Activated naive CD8-positive, alpha-beta T cell treated with anti-CD3 and anti-CD28 coated beads, Interleukin-2, amount 10 ng/mL, durations not matched to agents 7 days and 5 days (primary cell): ENCODE data around the gene NELL2. TPM values are rescaled to one million over a fixed set of nuclear protein-coding genes. Genes with fewer than 3 reads are reported as not detected.

Experiments used
- ATAC-seq: fragments of 150-1000 bp; cut with Tn5 transposase; one replicate; pipeline ENCODE4 v1.10.0; 2021; ENCODE audit warnings: low read depth, moderate library complexity
- POLR2A ChIA-PET: fragments of 350-600 bp; sonication (Branson Sonifier 250); formaldehyde crosslinking; loops from one replicate; lab custom pipeline; 2021; ENCODE audit warnings: antibody characterized with exemption; lab: Charles Lee
- DNase-seq: peaks from one replicate; pipeline ENCODE4 v3.0.0; 2021
- H3K27ac Mint-ChIP-seq: one replicate; pipeline ENCODE4 v1.8.0; 2022; ENCODE audit warnings: mild to moderate bottlenecking, mixed read lengths
- H3K27me3 Mint-ChIP-seq: one replicate; pipeline ENCODE4 v1.8.0; 2022; ENCODE audit warnings: mild to moderate bottlenecking, moderate library complexity, mixed read lengths
- H3K36me3 Mint-ChIP-seq: one replicate; pipeline ENCODE4 v1.8.0; 2021; ENCODE audit warnings: mild to moderate bottlenecking, mixed read lengths
- H3K4me1 Mint-ChIP-seq: one replicate; pipeline ENCODE4 v1.8.0; 2021; ENCODE audit warnings: mixed read lengths
- H3K4me3 Mint-ChIP-seq: one replicate; pipeline ENCODE4 v1.8.0; 2022; ENCODE audit warnings: mild to moderate bottlenecking, moderate library complexity, mixed read lengths
- H3K9me3 Mint-ChIP-seq: one replicate; pipeline ENCODE4 v1.8.0; 2021; ENCODE audit warnings: mixed read lengths
- total RNA-seq, 2 experiments: library from RNA; stranded (reverse); gene quantifications; one replicate each; pipeline ENCODE4 v1.2.3, GENCODE V29; 2021

Gene NELL2
- total RNA-seq, 2 experiments from 2014 or later = 147 to 161 TPM

DNA sequence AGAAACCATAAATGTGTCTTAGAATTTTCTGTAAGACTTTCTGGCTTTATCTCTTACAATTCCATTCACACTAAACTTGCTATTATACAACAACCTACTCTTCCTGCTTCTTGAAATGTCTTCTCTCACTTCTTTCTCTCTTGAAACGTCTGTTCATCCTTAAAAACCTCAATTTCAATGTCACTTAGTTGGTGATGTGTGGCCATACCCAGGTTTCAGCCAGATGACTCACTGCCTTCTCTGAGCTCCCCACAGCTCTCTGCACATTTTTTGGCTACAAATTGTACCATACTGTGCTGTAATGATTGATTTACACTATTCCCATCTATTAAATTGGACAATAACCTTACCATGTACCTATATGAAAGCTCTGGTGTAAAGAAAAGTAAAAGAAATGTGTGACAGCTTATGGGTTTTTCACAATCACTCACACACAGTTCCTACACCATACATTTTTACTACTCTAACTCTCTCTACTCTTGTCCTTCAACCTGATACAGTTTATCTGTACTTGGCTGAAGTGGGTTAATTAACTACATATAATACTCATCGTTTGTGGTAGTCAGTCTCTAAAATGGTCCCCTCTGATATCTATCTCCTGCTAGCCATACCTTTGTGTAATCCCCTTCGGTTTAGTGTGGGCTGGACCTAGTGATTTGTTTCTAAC lies 222.1 kb downstream of the NELL2 start:
- POLR2A ChIA-PET = no interaction called here
- Mint-ChIP-seq H3K27me3 (no peaks in the 10 kb centered on the region), H3K4me1 (peaks cover 14% of the 10 kb centered on the region), H3K4me3 (no peak overlapping the region), H3K36me3 (peaks cover 14% of the 10 kb centered on the region), H3K9me3 (peaks cover under 1% of the 10 kb centered on the region), H3K27ac (no peak overlapping the region)
- no peak for ATAC-seq
- no peak for DNase-seq

DNA sequence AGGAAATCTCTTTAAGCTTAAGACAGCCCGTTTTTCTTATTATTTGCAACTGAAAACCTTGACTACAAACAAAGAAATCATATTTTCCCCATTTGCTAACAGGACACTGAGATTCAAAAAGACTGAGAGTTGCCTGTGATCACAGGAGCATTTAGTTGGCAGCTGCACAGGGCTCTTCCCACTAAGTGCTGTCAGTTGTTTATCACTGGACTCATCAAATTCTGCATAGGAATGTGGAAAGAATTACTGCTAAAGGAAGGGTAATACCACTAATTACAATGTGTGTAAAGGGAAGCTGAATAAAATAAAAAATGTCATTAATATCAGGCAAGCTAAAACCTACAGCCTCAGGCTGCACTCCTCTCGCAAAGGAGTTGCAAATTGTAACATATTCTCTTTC lies 226.4 kb downstream of the NELL2 start:
- H3K4me3 Mint-ChIP-seq = no peak overlapping the region
- H3K36me3 Mint-ChIP-seq = peaks cover 11% of the 10 kb centered on the region
- no peak for ATAC-seq
- no peaks in the 10 kb centered on the region for H3K27me3 Mint-ChIP-seq
- no peak overlapping the region for H3K27ac Mint-ChIP-seq
- POLR2A ChIA-PET = no interaction called here
- H3K9me3 Mint-ChIP-seq = no peaks in the 10 kb centered on the region
- DNase-seq = no peak
- peaks cover 16% of the 10 kb centered on the region for H3K4me1 Mint-ChIP-seq

DNA sequence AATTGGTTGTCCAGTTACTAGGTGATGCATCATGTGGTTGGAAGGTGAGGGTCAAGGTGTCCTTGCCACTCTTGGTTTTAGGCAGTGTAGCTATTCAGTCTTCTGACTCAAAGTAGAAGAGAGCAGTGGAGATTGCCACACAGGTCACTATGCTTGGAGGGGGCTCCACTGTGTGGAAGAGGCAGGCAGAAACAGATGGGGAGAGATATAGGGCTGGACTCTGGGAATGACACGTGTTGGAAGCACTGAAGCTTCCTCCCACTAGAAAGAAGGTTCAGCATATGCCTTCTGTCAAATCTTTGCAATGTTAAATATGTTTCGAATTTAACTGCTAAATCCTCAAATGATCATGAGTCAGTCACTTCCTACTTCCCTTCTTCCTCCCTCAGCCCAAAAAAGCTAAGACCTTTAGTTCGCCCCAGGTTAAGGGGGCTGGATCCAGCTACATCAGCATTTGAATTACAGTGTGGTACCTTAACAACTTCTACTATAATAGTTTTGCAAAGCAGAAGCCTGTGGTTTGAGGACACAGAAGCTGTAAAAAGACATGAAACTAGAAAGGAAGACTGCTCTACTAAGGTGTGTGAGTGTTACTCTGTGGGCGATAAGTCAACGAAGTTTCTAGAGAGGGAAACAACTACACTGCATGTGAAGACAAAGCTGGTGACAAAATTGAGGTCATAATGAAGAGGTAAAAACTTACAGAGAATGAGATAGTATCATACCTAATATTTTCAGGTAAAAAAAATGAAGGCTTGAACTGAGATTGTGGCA lies 228.0 kb downstream of the NELL2 start:
- Mint-ChIP-seq H3K9me3 (no peaks in the 10 kb centered on the region), H3K27ac (peak overlapping the region; percentile 39), H3K4me3 (no peak overlapping the region), H3K36me3 (peaks cover 14% of the 10 kb centered on the region), H3K4me1 (peaks cover 8% of the 10 kb centered on the region), H3K27me3 (no peaks in the 10 kb centered on the region)
- DNase-seq (no peak), ATAC-seq (no peak)
- POLR2A ChIA-PET = no interaction called here

DNA sequence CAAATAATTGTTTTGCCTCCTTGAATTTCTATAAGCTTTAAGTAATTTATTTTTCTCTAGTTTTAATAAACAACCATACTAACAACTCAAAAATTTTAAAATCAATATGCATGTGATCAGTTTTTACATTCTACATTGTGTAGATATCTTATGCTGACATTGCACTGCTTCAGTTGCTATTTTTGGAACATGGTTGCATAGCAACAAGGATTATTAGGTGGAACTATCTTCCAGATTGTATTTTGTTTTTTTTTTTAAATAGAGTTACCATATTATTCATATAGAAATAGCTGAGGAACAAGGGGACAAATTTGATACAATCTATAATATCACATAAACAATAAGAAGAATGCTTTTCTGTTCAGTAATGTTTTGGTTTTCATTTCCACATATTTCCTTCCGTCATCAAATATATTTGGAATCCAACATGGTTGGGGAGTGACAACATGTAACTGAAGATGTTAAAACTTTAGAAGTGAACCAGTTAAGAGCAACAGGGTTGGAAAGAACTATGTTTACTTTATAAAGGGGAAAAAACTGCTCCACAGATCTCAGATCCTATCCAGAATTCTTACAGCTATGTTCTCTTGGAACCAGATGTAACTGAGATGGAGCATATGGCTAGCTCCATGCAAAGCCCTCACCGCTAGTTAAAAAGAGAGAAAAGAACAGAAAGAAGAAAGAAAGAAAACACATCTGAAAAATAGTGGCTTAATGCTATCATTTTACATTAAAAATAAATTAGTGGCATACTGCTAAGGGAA lies 235.5 kb downstream of the NELL2 start:
- no peaks in the 10 kb centered on the region for H3K27me3 Mint-ChIP-seq
- POLR2A ChIA-PET = no interaction called here
- H3K4me1 Mint-ChIP-seq = no peaks in the 10 kb centered on the region
- H3K27ac Mint-ChIP-seq = no peak overlapping the region
- no peak overlapping the region for H3K4me3 Mint-ChIP-seq
- H3K36me3 Mint-ChIP-seq = peaks cover 35% of the 10 kb centered on the region
- peaks cover 3% of the 10 kb centered on the region for H3K9me3 Mint-ChIP-seq
- no peak for DNase-seq
- no peak for ATAC-seq

DNA sequence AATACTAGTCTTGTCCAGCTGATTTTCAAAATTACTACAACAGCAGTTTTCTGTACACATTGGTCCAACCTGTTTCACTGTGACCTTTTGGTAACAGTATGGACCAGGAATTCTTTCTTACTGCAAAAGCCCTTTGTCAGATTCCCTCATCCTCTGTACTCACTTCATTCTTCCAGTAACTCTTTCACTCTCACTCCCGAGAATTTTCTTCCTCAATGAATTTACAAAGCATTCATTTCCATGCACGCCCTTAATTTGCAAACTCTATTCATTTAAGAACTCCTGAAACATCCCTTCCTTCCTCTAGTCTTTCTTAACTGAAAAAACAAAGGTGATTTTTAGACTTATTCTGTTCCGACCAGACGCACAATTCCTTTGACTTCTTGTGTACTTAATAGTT lies 238.2 kb downstream of the NELL2 start:
- Mint-ChIP-seq H3K4me1 (no peaks in the 10 kb centered on the region), H3K36me3 (peaks cover 32% of the 10 kb centered on the region), H3K9me3 (peaks cover 4% of the 10 kb centered on the region), H3K4me3 (no peak overlapping the region), H3K27ac (no peak overlapping the region), H3K27me3 (no peaks in the 10 kb centered on the region)
- DNase-seq = no peak
- POLR2A ChIA-PET = no interaction called here
- no peak for ATAC-seq

DNA sequence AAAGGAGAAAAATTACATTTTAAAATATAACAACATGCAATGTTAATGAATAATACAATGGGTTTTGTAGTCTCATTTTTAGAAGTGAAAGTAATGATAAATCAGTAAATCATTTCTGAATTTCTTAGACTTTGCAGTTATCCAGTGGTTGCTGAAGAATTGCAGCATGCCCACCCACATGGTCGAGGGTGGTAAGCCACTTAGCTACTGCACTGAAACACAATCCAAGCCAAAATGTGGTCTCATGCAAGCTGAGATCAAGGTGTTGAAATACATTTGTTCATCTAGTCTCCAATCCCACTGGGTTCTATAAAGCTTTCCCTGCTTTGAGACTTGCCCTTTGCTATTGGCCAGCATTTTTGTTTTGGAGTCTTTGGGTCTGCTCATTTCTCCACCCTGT lies 247.9 kb downstream of the NELL2 start:
- H3K27me3 Mint-ChIP-seq = no peaks in the 10 kb centered on the region
- H3K27ac Mint-ChIP-seq = no peak overlapping the region
- H3K9me3 Mint-ChIP-seq = no peaks in the 10 kb centered on the region

DNA sequence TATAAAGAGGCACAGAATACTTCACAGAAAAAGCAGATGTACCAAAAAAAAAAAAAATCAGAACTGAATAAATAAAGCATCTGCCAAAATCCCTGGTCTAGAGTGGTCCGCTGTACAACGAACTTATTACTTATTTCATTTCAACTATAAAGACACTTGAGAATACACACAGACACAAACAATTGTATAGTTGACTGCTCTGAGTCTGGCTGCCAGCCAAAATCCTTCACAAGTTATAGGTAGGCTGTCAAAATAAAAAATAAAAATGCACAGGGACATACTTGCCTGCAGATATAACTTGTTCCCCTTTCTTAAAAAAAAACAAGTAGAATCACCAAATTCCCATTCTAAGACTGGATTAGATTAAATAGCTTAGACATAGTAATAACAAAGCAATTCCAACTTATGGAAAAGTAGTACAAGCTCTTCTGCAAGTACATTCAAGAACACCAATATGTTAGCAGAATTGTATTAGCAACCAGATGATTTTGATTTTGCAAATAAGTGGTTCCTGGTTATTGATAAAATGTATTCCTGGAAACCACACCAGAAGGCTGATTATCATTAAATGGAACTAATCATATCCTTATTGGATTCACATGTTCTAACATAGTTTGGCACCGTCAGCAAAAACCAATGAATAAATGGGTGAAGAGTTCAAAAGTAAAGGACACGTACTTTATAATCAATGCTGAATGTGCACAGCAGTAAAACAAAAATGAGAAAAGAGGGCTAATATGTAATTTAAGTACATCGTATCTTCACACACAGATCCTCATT lies 248.5 kb downstream of the NELL2 start:
- ATAC-seq = no peak
- Mint-ChIP-seq H3K27me3 (no peaks in the 10 kb centered on the region), H3K4me1 (peaks cover 4% of the 10 kb centered on the region), H3K4me3 (no peak overlapping the region), H3K36me3 (peaks cover 33% of the 10 kb centered on the region), H3K9me3 (no peaks in the 10 kb centered on the region), H3K27ac (no peak overlapping the region)
- POLR2A ChIA-PET = no interaction called here
- no peak for DNase-seq

More for the DNA sequence above, 247.9 kb downstream of the NELL2 start:
- peaks cover 32% of the 10 kb centered on the region for H3K36me3 Mint-ChIP-seq
- ATAC-seq (no peak), DNase-seq (no peak)
- POLR2A ChIA-PET = no interaction called here
- H3K4me3 Mint-ChIP-seq = no peak overlapping the region
- peaks cover 4% of the 10 kb centered on the region for H3K4me1 Mint-ChIP-seq

DNA sequence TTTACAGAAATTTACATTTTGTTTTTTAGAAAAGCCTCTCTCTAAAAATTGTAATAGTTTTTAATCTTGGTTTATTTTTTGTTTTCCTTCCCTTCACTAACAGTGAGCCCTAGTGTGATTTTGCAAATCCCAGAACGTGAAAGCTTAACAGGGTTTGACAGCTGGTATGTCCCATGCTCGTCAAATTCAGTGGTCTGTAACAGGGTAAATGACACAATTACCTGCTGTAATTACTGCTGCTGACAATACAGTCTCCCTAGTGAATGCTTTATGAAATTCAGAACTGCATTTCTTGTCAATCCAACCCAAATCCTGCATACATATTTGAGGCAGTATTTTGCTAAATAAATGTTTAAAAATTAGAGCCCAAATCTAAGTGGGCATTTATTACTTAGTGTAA lies 249.2 kb downstream of the NELL2 start:
- Mint-ChIP-seq H3K4me3 (no peak overlapping the region), H3K9me3 (no peaks in the 10 kb centered on the region), H3K27ac (no peak overlapping the region), H3K27me3 (no peaks in the 10 kb centered on the region), H3K4me1 (peaks cover 4% of the 10 kb centered on the region), H3K36me3 (peaks cover 33% of the 10 kb centered on the region)
- POLR2A ChIA-PET = no interaction called here
- ATAC-seq (no peak), DNase-seq (no peak)

DNA sequence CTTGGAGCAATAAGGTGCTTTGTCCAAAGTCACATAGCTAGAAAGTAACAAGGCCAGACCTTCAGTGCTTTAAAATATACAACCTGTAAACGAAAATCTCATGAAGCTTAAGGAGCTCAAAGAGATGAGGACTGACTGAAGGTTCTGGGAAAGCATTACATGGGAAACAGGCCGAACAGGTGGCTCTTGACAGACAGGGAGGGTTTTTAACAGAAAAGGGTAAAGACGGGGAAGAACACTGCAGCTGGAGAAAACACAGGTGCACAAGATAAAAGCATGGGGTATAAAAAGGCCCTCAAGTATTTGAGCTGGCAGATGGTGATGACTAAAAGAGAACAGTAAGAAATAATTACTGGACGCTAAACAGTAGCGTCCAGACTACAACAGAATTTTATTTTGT lies 257.2 kb downstream of the NELL2 start:
- Mint-ChIP-seq H3K4me3 (no peak overlapping the region), H3K27ac (no peak overlapping the region), H3K27me3 (no peaks in the 10 kb centered on the region), H3K4me1 (no peaks in the 10 kb centered on the region), H3K9me3 (no peaks in the 10 kb centered on the region), H3K36me3 (peaks cover 4% of the 10 kb centered on the region)
- POLR2A ChIA-PET = interaction anchor here (0.6 kb wide), 1 partner anchor 112 kb away, joined by 3 read pairs; no protein-coding TSS in a partner anchor
- no peak for DNase-seq
- no peak for ATAC-seq

DNA sequence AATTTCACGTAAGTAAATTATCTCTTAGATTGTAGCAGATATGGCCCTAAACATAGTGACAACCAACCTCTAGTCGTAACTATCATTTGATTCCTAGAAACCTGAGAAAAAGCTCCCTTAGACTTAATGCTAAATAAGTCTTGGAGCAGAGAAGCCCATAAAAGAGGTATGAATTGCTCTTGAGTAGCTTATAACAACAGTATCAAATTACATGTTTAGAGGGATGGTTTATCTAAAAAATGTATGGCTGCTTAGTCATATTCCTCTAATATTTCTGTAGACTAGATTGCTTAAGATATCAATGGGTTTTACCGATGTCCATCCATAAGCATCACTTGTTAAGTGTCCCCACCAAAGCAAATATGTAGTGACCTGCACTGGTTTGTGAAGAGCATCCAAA lies 259.7 kb downstream of the NELL2 start:
- Mint-ChIP-seq H3K9me3 (no peaks in the 10 kb centered on the region), H3K4me1 (no peaks in the 10 kb centered on the region), H3K27me3 (no peaks in the 10 kb centered on the region), H3K4me3 (no peak overlapping the region), H3K36me3 (peaks cover 3% of the 10 kb centered on the region), H3K27ac (no peak overlapping the region)
- DNase-seq (no peak), ATAC-seq (no peak)
- POLR2A ChIA-PET = no interaction called here

DNA sequence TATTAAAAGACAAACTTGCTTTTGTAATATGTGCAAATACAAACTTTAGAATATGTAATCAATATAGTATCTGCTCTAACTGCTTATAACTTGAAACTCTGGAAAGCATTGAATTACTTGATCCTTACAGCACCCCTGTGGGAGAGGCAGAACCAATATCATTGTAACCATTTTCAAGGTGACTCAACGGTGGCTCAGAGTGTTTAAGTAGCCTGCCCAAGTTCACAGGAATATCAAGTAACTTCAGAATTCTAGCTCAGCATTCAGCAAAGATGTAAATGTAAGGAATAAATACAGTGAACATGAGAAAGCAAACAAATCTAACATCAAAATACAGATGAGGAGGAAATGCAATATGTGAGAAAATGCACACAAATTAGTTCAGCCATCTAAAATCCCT lies 264.6 kb downstream of the NELL2 start:
- Mint-ChIP-seq H3K27ac (no peak overlapping the region), H3K36me3 (peaks cover 37% of the 10 kb centered on the region), H3K27me3 (no peaks in the 10 kb centered on the region), H3K4me1 (peaks cover 3% of the 10 kb centered on the region), H3K4me3 (no peak overlapping the region), H3K9me3 (peaks cover 5% of the 10 kb centered on the region)
- POLR2A ChIA-PET = no interaction called here
- no peak for DNase-seq
- ATAC-seq = no peak

DNA sequence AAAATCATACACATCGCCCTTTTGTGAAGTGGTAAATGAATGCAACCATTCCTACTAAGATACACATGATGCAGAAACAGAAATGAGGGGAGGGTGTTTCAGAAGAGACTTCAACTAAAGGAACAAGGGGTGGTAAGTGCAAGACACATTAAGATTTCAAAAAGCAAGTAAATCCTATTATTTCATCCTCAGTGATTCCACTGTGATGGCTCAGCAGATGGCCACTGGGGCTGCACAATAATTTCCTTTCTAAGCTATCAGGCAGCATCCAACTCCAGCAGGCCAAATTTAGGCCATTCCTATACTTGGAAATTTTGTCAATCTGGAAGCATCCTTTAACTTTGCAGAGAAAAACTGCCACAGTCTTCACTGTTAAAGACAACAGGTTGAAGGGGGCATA lies 272.4 kb downstream of the NELL2 start:
- H3K4me3 Mint-ChIP-seq = no peak overlapping the region

DNA sequence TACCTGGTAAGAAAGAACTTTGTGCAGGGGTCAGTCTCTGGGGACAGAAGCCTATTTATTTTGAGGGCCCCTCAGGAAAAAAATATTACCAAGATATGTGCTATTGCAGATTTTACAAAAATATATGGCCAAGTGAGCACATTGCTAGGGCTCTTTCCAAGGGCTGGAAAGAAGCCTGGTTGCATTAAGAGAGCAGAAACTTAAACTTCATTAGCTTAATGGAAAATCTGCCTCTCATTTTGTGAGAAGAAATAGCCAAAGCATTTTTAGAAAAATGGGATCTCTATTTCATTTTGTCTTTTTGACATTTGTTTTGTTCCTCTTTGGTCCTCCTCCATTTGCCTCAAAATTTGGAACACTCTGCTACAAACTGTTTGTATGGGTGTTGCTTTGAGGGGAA lies 283.5 kb downstream of the NELL2 start:
- DNase-seq (no peak), ATAC-seq (no peak)
- Mint-ChIP-seq H3K27ac (no peak overlapping the region), H3K36me3 (peaks cover 31% of the 10 kb centered on the region), H3K4me3 (no peak overlapping the region), H3K4me1 (peaks cover 6% of the 10 kb centered on the region), H3K27me3 (no peaks in the 10 kb centered on the region), H3K9me3 (peaks cover 2% of the 10 kb centered on the region)
- POLR2A ChIA-PET = no interaction called here

More for the DNA sequence above, 272.4 kb downstream of the NELL2 start:
- Mint-ChIP-seq H3K4me1 (no peaks in the 10 kb centered on the region), H3K27ac (no peak overlapping the region), H3K36me3 (peaks cover 44% of the 10 kb centered on the region), H3K27me3 (no peaks in the 10 kb centered on the region), H3K9me3 (no peaks in the 10 kb centered on the region)
- ATAC-seq (no peak), DNase-seq (no peak)
- POLR2A ChIA-PET = no interaction called here
